HG03025 (cell line): ENCODE results near the gene TNFRSF9.

Experiments
- ATAC-seq: cut with Tn5 transposase; IDR thresholded peaks from one replicate; pipeline ENCODE4 v1.9.1; 2021; ENCODE audit warnings: mild to moderate bottlenecking, moderate library complexity; ENCODE audit not compliant: unreplicated experiment, low FRiP score

TNFRSF9 gene

GRCh38 chr1:7879228-7879627 lies 61.4 kb downstream of the TNFRSF9 start:
- no peak for ATAC-seq

- ATAC-seq, result no peak
Observed at GRCh38 chr1:7878027-7878426, 62.6 kb downstream of the TNFRSF9 start.

DNA sequence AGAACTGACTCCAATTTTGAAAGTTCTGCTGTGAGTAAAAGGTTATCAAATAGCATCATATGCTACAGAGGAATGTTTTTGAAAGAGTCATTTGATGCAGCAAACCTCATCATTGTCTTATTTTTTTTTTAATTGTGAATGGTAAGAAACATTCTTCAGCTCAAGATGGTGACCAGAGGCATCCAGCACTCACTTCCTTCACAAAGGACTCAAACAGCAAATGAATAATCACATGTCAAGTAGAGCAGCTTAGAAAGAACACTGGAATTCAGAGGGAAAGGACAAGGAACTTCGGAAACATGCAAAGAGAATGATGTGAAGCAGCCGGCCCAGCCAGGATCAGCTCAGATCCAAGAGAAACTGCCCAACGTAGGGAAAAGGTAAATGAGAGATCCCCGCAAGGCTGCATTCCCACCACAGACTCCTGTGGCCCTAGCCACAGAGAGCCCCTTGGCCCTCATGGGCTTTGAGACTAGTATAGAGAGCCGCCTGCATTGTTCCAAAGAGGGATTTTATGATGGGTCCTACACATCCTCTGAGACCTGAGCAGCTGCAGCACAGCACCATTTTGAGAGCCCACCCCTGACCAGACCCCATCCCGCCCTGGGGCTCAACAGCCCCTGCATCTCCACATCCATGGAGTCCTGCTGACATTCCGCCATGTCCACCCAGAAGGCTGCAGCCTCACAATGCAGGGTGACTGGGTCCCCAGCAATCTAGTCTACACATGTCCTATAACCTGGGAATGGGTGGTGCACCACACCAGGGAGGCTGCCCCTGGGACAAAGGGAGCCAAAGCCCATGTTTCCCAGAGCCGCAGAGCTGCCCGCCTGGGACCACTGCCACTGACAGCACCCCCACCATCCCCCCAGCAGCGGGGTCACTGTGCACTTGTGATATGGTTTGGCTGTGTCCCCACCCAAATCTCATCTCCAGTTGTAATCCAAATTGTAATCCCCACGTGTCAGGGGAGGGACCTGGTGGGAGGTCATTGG lies 66.5 kb downstream of the TNFRSF9 start:
- ATAC-seq, result no peak

DNA sequence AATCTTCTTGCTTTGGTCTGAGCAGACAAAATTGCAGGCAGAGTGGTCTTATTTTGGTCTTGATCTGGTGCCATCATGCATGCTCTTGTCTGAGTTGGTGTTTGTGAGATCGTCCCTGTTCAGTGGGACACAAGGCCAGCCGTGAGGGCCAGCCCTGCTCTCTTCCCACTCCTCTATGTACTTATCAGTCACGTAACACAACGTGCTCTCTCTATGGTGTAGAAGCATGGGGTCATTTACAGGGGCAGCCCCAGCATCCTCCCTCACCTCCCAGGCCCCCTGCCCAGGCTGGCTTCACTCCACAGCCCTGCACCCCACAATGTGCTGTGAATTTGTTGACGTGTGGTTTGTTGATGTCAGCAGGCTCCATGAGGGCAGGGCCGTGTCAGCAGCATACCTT lies 69.5 kb downstream of the TNFRSF9 start:
- ATAC-seq, result no peak

DNA sequence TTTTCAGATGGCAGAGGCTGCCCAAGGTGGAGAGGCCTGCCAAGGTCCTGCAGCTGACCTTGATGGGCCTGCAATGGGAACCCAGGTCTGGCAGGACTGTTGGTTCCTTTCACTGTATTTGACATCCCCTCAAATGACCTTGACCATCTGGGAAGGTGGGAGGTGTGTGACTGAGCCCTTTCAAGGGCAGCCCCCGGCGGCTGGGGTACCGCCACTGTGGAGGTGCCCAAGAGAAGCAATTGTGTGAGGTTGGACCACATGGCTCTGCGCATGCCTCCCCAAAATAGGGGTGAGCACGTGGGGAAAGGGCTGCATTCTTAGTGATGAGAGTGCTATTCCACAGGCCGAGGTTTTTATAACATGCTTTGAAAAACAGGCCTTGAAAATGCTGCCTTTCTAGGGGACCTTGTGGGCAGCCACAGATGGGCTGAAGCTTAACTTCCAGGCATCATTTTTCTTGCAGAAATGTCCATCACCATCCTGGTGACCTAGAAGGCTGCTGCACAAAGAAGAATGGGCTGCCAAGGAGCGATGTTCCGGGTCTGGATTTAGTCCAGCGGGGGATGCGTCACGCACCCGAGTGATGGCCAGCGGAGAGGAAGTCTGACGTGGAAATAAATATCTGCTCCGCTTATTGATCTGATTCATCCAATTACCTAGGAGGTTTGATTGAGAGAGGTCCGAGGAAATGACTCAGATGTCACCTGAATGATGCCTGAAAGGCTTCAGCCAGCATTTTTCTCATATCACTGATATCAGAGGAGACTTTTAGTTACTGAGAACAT lies 71.3 kb downstream of the TNFRSF9 start:
- ATAC-seq, result no peak

DNA sequence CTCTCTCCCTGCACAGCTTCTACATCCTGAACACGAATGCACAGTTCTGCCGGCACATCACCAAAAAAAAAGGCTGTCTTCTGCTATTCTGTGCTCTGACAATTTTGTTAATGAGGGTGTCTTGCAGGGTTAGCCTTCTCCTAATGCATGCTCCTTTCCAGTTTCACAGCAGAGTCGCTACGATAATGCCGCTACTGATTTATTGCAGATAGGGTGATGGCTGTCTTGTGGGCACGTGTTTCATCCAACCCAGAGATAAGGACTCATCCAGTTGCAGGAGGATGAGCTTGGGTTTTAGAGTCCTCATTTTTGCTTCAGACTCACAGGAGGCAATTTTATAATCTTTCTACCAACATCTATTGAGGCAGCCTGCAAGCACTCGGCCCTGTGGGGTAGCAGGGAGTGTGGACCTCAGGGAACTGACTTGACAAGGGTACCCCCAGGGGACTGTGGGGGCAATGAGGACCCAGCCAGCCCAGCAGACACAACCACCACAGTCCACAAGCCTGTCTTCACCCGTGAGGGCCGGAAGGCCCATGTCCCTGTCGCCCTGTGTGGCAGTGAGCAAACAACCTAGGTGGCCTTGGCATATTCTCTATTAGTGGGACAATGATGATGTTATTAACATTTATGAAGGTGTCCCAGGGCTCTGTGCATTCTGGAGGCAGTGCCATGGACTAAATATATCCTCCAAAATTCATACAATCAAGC lies 72.4 kb downstream of the TNFRSF9 start:
- no peak for ATAC-seq

GRCh38 chr1:7865978-7866377 lies 74.7 kb downstream of the TNFRSF9 start:
- ATAC-seq, result no peak
